HEK293 (cell line): Measurements from ENCODE around the gene OLIG1.

Source experiments
- CTCF ChIA-PET: fragments of 350-600 bp; formaldehyde crosslinking; extraction: SDS; loops from one replicate; lab custom pipeline; 2021; ENCODE audit warnings: antibody characterized with exemption; lab: Yijun Ruan, JAX
- POLR2A ChIA-PET: fragments of 300-600 bp; formaldehyde crosslinking; extraction: SDS; loops from one replicate; lab custom pipeline; 2020; ENCODE audit warnings: antibody characterized with exemption, inconsistent platforms; lab: Yijun Ruan, JAX
- H3K27ac ChIP-seq: fragments of 200-500 bp; sonication (Bioruptor generic); 2 replicates; pipeline ENCODE4 v1.5.1; 2014; ENCODE audit warnings: low read depth, low read length, control low read depth, inconsistent platforms; ENCODE audit errors: extremely low read depth
- H3K36me3 ChIP-seq, 2 experiments: fragments of 200-500 bp in 1 of 2; sonication (Bioruptor generic) in 1 of 2; 1 replicate in 1 of 2; 2 replicates in 1 of 2; pipeline ENCODE4 v1.5.1; 2014 to 2017; ENCODE audit warnings: inconsistent platforms in 2 of 2, low read length in 2 of 2; ENCODE audit not compliant: control insufficient read depth in 2 of 2, insufficient read depth in 1 of 2
- H3K4me1 ChIP-seq: fragments of 200-500 bp; sonication (Bioruptor generic); 2 replicates; pipeline ENCODE4 v1.5.1; 2014; ENCODE audit warnings: mild to moderate bottlenecking, low read length, inconsistent platforms; ENCODE audit not compliant: control insufficient read depth, insufficient read depth
- H3K4me3 ChIP-seq: 2 replicates; pipeline ENCODE4 v1.5.1; 2011; ENCODE audit warnings: low read depth, mild to moderate bottlenecking, control low read depth, low read length, moderate library complexity
- H3K9me3 ChIP-seq: fragments of 200-500 bp; sonication (Bioruptor generic); 2 replicates; pipeline ENCODE4 v1.5.1; 2014; ENCODE audit warnings: low read depth, low read length, inconsistent platforms; ENCODE audit not compliant: control insufficient read depth, insufficient read depth
- ELK4 ChIP-seq: IDR thresholded peaks from 2 replicates; pipeline ENCODE4 v1.6.1; 2011; ENCODE audit warnings: mild to moderate bottlenecking, low read depth, low read length, borderline replicate concordance
- PATZ1 ChIP-seq: fragments of 450-650 bp; formaldehyde crosslinking; IDR thresholded peaks from 2 replicates; pipeline ENCODE4 v1.5.1; 2016; ENCODE audit warnings: missing biosample characterization, missing genetic modification characterization
- PRDM10 ChIP-seq: fragments of 450-650 bp; formaldehyde crosslinking; IDR thresholded peaks from 2 replicates; pipeline ENCODE4 v1.5.1; 2016; ENCODE audit warnings: missing biosample characterization, missing genetic modification characterization
- SETDB1 ChIP-seq: IDR thresholded peaks from one replicate; pipeline ENCODE4 v1.6.1; 2017; ENCODE audit warnings: mild to moderate bottlenecking, low read length, moderate library complexity, mixed read lengths; ENCODE audit not compliant: insufficient read length
- ZBTB11 ChIP-seq: fragments of 450-650 bp; formaldehyde crosslinking; conservative IDR thresholded peaks from 2 replicates; pipeline ENCODE4 v1.5.1; 2016; ENCODE audit warnings: low read depth, missing biosample characterization, missing genetic modification characterization
- ZNF121 ChIP-seq: fragments of 450-650 bp; formaldehyde crosslinking; IDR thresholded peaks from 2 replicates; pipeline ENCODE4 v1.5.1; 2016; ENCODE audit warnings: missing biosample characterization, missing genetic modification characterization
- ZNF146 ChIP-seq: fragments of 450-650 bp; formaldehyde crosslinking; IDR thresholded peaks from 2 replicates; pipeline ENCODE4 v1.5.1; 2016; ENCODE audit warnings: missing biosample characterization, missing genetic modification characterization
- ZNF23 ChIP-seq: fragments of 450-650 bp; formaldehyde crosslinking; IDR thresholded peaks from 2 replicates; pipeline ENCODE4 v1.5.1; 2016; ENCODE audit warnings: missing biosample characterization, missing genetic modification characterization, borderline replicate concordance
- ZNF239 ChIP-seq: fragments of 450-650 bp; formaldehyde crosslinking; IDR thresholded peaks from 2 replicates; pipeline ENCODE4 v1.5.1; 2016; ENCODE audit warnings: missing biosample characterization, missing genetic modification characterization
- ZNF362 ChIP-seq: fragments of 450-650 bp; formaldehyde crosslinking; IDR thresholded peaks from 2 replicates; pipeline ENCODE4 v1.5.1; 2016; ENCODE audit warnings: missing biosample characterization, missing genetic modification characterization
- ZNF366 ChIP-seq: fragments of 450-650 bp; formaldehyde crosslinking; conservative IDR thresholded peaks from 2 replicates; pipeline ENCODE4 v1.5.1; 2016; ENCODE audit warnings: missing biosample characterization, missing genetic modification characterization
- ZNF423 ChIP-seq: fragments of 450-650 bp; formaldehyde crosslinking; IDR thresholded peaks from 2 replicates; pipeline ENCODE4 v1.5.1; 2016; ENCODE audit warnings: missing biosample characterization, missing genetic modification characterization
- ZNF501 ChIP-seq: fragments of 450-650 bp; formaldehyde crosslinking; IDR thresholded peaks from 2 replicates; pipeline ENCODE4 v1.5.1; 2016; ENCODE audit warnings: missing biosample characterization, missing genetic modification characterization
- ZNF521 ChIP-seq: fragments of 450-650 bp; formaldehyde crosslinking; IDR thresholded peaks from 2 replicates; pipeline ENCODE4 v1.5.1; 2017; ENCODE audit warnings: missing biosample characterization, mild to moderate bottlenecking, missing genetic modification characterization
- ZNF677 ChIP-seq: fragments of 450-650 bp; IDR thresholded peaks from 2 replicates; pipeline ENCODE4 v1.5.0; 2018; ENCODE audit warnings: missing biosample characterization, mild to moderate bottlenecking, missing genetic modification characterization, moderate library complexity
- ZNF830 ChIP-seq: fragments of 450-650 bp; IDR thresholded peaks from 2 replicates; pipeline ENCODE4 v1.5.0; 2018; ENCODE audit warnings: missing biosample characterization, missing genetic modification characterization, low read depth, mild to moderate bottlenecking, moderate library complexity
- ZSCAN30 ChIP-seq: fragments of 450-650 bp; IDR thresholded peaks from 2 replicates; pipeline ENCODE4 v1.5.1; 2018; ENCODE audit warnings: missing biosample characterization, mild to moderate bottlenecking, missing genetic modification characterization, moderate library complexity

The OLIG1 gene

GRCh38 chr21:33067457-33067856 is 2.5 kb upstream of the OLIG1 start:
- no peak for TF ChIP-seq ZNF121 (tag by site-specific recombination)
- TF ChIP-seq ZNF239: no peak
- no peak for TF ChIP-seq ZNF146 (tag by site-specific recombination)
- TF ChIP-seq PATZ1 (tag by site-specific recombination): no peak
- no peak for TF ChIP-seq ZSCAN30 (tag by site-specific recombination)
- no peak for TF ChIP-seq ZNF501
- TF ChIP-seq ELK4: no peak
- Histone ChIP-seq H3K27ac (no peak overlapping the region), H3K4me3 (no peak overlapping the region), H3K36me3 (no peaks in the 10 kb centered on the region), H3K4me1 (peaks cover 4% of the 10 kb centered on the region; the same call in 1 of the 2 replicates), H3K9me3 (no peaks in the 10 kb centered on the region)
- ChIA-PET CTCF (interaction anchor here (0.6 to 1.2 kb wide), 3 partner anchors 127 to 366 kb away, joined by 3 to 5 read pairs (median 3); no protein-coding TSS in a partner anchor), POLR2A (no interaction called here)

- H3K27ac ChIP-seq: no peak overlapping the region
- no peaks in the 10 kb centered on the region for H3K9me3 ChIP-seq
- no peak for TF ChIP-seq ZNF366 (tag by site-specific recombination)
- peak; percentile 99 for TF ChIP-seq ZNF146 (tag by site-specific recombination)
- CTCF ChIA-PET: interaction anchor here (0.7 kb wide), 1 partner anchor 11 kb away, joined by 3 read pairs; no protein-coding TSS in a partner anchor
- no peaks in the 10 kb centered on the region for H3K36me3 ChIP-seq
- POLR2A ChIA-PET: no interaction called here
- no peak overlapping the region for H3K4me3 ChIP-seq
- peaks cover 4% of the 10 kb centered on the region; the same call in 1 of the 2 replicates for H3K4me1 ChIP-seq
These were observed 698 bp upstream of the OLIG1 start for GRCh38 chr21:33069243-33069642.

GRCh38 chr21:33069645-33069993 is 322 bp upstream of the OLIG1 start:
- no peak overlapping the region for H3K4me3 ChIP-seq
- 0 out of 2 replicates have a peak, but pooled peaks have one; percentile 6 for TF ChIP-seq ZBTB11
- no peak for TF ChIP-seq ZNF362 (tag by site-specific recombination)
- TF ChIP-seq ZNF677 (tag by site-specific recombination): no peak
- TF ChIP-seq ZNF830 (tag by site-specific recombination): no peak
- no peak for TF ChIP-seq PRDM10
- no peak for TF ChIP-seq SETDB1
- TF ChIP-seq ZNF423 (tag by site-specific recombination): no peak
- no peak for TF ChIP-seq ZNF146 (tag by site-specific recombination)
- no peak for TF ChIP-seq ZNF23 (tag by site-specific recombination)
- no peak for TF ChIP-seq ELK4
- no peak for TF ChIP-seq ZNF521 (tag by site-specific recombination)

More at GRCh38 chr21:33069645-33069993, 322 bp upstream of the OLIG1 start:
- ChIA-PET POLR2A (no interaction called here), CTCF (interaction anchor here (0.7 kb wide), 1 partner anchor 11 kb away, joined by 3 read pairs; no protein-coding TSS in a partner anchor)
- Histone ChIP-seq H3K36me3 (no peaks in the 10 kb centered on the region), H3K27ac (no peak overlapping the region), H3K4me1 (peaks cover 4% of the 10 kb centered on the region; the same call in 1 of the 2 replicates), H3K9me3 (no peaks in the 10 kb centered on the region)
